Endodermal cell (in vitro differentiated cells): ENCODE data around the gene TGM1. TPM values are rescaled to one million over a fixed set of nuclear protein-coding genes. Genes with fewer than 3 reads are reported as not detected.
A peak's percentile ranks its signal among the peaks of the same experiment; 100 is the strongest.

Experiments used
- DNase-seq: peaks from one replicate; pipeline ENCODE4 v3.0.0-alpha.2; 2017
- H3K27ac ChIP-seq: 2 replicates; pipeline ENCODE4 v1.5.1; 2013; ENCODE audit warnings: mild to moderate bottlenecking, low read depth, low read length, moderate library complexity
- H3K27me3 ChIP-seq: 2 replicates; pipeline ENCODE4 v1.6.1; 2013; ENCODE audit warnings: mild to moderate bottlenecking, low read length, moderate library complexity; ENCODE audit not compliant: insufficient read depth, control insufficient read depth, poor library complexity, severe bottlenecking
- H3K36me3 ChIP-seq: 2 replicates; pipeline ENCODE4 v1.7.0; 2013; ENCODE audit warnings: mild to moderate bottlenecking, low read length, moderate library complexity; ENCODE audit not compliant: control insufficient read depth, insufficient read depth
- H3K4me1 ChIP-seq: one replicate; pipeline ENCODE4 v1.7.0; 2013; ENCODE audit warnings: low read length; ENCODE audit not compliant: control insufficient read depth, insufficient read depth
- H3K4me3 ChIP-seq: 2 replicates; pipeline ENCODE4 v1.5.1; 2013; ENCODE audit warnings: mild to moderate bottlenecking, low read length, moderate library complexity
- H3K9ac ChIP-seq: 2 replicates; pipeline ENCODE4 v1.6.1; 2013; ENCODE audit warnings: mild to moderate bottlenecking, low read length, moderate library complexity; ENCODE audit not compliant: poor library complexity, severe bottlenecking; ENCODE audit errors: extremely low read depth
- H3K9me3 ChIP-seq: 2 replicates; pipeline ENCODE4 v1.6.1; 2013; ENCODE audit warnings: mild to moderate bottlenecking, low read length, moderate library complexity; ENCODE audit not compliant: control insufficient read depth
- H3K27ac Mint-ChIP-seq: 2 replicates; pipeline ENCODE4 v1.8.0; 2020; ENCODE audit warnings: mixed read lengths
- H3K27me3 Mint-ChIP-seq: 2 replicates; pipeline ENCODE4 v1.8.0; 2021; ENCODE audit warnings: mild to moderate bottlenecking, mixed read lengths; ENCODE audit not compliant: insufficient read depth
- H3K36me3 Mint-ChIP-seq: 2 replicates; pipeline ENCODE4 v1.8.0; 2020; ENCODE audit warnings: low read depth, mixed read lengths
- H3K4me1 Mint-ChIP-seq: 2 replicates; pipeline ENCODE4 v1.8.0; 2020; ENCODE audit warnings: mixed read lengths
- H3K4me3 Mint-ChIP-seq: 2 replicates; pipeline ENCODE4 v1.8.0; 2020; ENCODE audit warnings: mild to moderate bottlenecking, moderate library complexity, mixed read lengths
- H3K9me3 Mint-ChIP-seq: 2 replicates; pipeline ENCODE4 v1.8.0; 2020; ENCODE audit warnings: mild to moderate bottlenecking, mixed read lengths
- WGBS, 2 experiments: methylation state at CpG; one replicate each; pipeline versions ENCODE4 v1.1.5 to v1.1.7; 2013; ENCODE audit warnings: missing lambda C conversion rate in 2 of 2, mixed read lengths in 1 of 2; ENCODE audit not compliant: insufficient coverage in 1 of 2, insufficient read length in 1 of 2; 5-methylcytosine and 5-hydroxymethylcytosine counted together
- total RNA-seq, 2 donors: library from RNA; stranded (reverse); fragmentation: NEBNext Ultra II Directional in 1 of 2; extraction: Animal tissue kit (Norgen Biotek cat#: 25700) in 1 of 2; gene quantifications; 2 replicates in 1 of 2; 3 replicates in 1 of 2; pipeline ENCODE4 v1.2.1, GENCODE V29; 2021
- TF ChIP-seq, protein P1 (sequence below): fragments of 200-600 bp; sonication (generic); conservative IDR thresholded peaks from 2 replicates; pipeline ENCODE4 v1.5.0; 2021; ENCODE audit warnings: antibody characterized with exemption, mild to moderate bottlenecking

Gene TGM1
- total RNA-seq, 2 donors from 2014 or later: 1.6 to 3.4 TPM

DNA sequence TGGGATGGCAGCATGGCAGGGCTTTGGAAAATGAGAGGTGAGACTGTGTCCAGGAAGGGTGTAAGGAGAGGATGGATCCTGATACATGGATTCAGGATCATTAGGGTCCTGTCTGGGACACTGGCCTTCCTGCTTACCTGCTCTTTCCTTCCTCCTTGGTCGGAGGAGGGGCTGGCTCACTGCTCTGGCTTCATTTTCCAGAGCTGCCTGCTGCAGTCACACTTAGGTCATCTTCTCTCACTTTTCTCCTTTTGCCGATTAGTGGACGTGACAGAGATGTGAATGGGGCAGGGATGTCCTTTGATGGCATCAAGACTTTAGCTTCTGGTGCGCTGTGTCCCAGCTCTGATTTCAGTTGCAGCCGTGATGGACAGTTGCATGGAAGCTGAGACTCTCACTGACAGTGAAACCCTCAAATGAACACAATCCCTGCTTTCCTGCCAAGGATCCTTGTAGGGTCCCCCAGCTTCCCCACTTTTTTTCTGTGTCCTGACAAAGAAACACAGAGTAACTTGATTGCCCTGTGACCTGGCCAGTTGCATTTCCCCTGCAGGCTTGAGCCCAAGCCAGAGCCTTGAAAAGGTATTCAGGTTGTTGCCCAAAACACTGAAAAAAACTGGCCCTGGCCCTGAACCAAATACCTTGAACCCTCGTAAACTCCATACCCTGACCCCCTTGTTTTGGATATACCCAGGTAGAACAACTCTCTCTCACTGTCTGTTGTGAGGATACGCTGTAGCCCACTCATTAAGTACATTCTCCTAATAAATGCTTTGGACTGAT is 45.6 kb upstream of the TGM1 start:
- 86 to 90% methylated on average over 7 of the region's 7 CpGs for whole genome bisulfite sequencing, 2 experiments
- H3K4me3 Mint-ChIP-seq: no peak overlapping the region
- DNase-seq: no peak
- no peaks in the 10 kb centered on the region for H3K9me3 Mint-ChIP-seq
- no peaks in the 10 kb centered on the region for H3K27me3 ChIP-seq
- no peaks in the 10 kb centered on the region for H3K4me1 ChIP-seq
- H3K36me3 ChIP-seq: peaks cover 46% of the 10 kb centered on the region
- no peaks in the 10 kb centered on the region for H3K9me3 ChIP-seq
- H3K36me3 Mint-ChIP-seq: peaks cover 46% of the 10 kb centered on the region
- TF ChIP-seq, protein P1, sequence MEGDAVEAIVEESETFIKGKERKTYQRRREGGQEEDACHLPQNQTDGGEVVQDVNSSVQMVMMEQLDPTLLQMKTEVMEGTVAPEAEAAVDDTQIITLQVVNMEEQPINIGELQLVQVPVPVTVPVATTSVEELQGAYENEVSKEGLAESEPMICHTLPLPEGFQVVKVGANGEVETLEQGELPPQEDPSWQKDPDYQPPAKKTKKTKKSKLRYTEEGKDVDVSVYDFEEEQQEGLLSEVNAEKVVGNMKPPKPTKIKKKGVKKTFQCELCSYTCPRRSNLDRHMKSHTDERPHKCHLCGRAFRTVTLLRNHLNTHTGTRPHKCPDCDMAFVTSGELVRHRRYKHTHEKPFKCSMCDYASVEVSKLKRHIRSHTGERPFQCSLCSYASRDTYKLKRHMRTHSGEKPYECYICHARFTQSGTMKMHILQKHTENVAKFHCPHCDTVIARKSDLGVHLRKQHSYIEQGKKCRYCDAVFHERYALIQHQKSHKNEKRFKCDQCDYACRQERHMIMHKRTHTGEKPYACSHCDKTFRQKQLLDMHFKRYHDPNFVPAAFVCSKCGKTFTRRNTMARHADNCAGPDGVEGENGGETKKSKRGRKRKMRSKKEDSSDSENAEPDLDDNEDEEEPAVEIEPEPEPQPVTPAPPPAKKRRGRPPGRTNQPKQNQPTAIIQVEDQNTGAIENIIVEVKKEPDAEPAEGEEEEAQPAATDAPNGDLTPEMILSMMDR: peak; percentile 36
- H3K9ac ChIP-seq: no peak overlapping the region
- no peak overlapping the region for H3K27ac Mint-ChIP-seq
- peaks cover 10% of the 10 kb centered on the region for H3K4me1 Mint-ChIP-seq
- no peaks in the 10 kb centered on the region for H3K27me3 Mint-ChIP-seq
- no peak overlapping the region for H3K27ac ChIP-seq
- H3K4me3 ChIP-seq: no peak overlapping the region

DNA sequence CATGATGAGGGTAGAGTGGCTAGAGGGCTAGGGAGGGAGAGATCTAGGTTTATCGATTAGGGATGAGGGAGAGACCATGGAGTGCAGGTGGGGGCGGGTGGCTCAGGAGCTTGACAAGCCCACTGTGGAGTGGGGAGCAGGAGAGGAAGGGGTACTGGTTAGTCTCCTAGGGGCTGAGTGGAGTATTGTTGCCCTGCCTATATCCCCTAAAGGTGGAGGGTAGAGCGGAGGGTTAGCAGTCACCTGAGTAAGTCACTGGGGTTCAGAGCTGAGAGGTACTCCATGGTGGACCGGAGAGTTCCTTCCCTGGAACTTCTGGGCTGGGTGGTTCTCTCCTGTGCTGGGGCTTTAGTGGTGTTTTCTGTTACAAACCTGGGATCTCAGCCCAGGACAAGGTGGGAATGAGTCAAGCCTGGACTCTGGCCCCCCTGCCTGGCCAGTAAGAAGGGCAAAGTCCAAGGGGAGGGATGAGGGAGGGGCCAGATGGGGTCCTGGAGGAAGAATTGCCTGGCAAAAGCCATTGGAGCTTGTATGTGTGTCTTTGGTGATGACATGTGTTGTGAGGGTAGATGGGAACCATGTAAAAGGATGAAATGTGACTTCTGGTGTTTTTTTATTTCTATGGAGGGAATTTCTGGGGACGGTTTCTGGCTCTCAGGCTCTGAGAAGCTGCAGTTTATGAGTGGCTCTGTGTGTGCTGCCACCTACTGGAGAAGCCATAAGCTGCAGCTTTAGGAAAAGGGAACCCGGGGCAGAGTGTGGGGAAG is 44.8 kb upstream of the TGM1 start, which contains the start of gene CIDEB:
Gene CIDEB, minus strand, starts transcription at position 403 of the 767 bp plus-strand sequence. Its CDS starts 119 bp downstream, at position 284.
- Histone ChIP-seq H3K4me3 (peak within 1 kb of the TSS; percentile 44), H3K27ac (no peak within 1 kb of the TSS), H3K36me3 (peaks cover 54% of the 10 kb centered on the region), H3K27me3 (no peaks in the 10 kb centered on the region), H3K4me1 (no peaks in the 10 kb centered on the region), H3K9me3 (no peaks in the 10 kb centered on the region), H3K9ac (no peak within 1 kb of the TSS)
- Mint-ChIP-seq H3K36me3 (peaks cover 54% of the 10 kb centered on the region), H3K4me1 (peaks cover 10% of the 10 kb centered on the region), H3K27me3 (no peaks in the 10 kb centered on the region), H3K9me3 (no peaks in the 10 kb centered on the region), H3K4me3 (peak within 1 kb of the TSS; percentile 34), H3K27ac (peak within 1 kb of the TSS; percentile 81)
- WGBS, 2 experiments: 62 to 69% methylated on average over 5 to 6 of the region's 6 CpGs
- TF ChIP-seq, protein P1: peak; percentile 98
- peak; percentile 91 for DNase-seq

DNA sequence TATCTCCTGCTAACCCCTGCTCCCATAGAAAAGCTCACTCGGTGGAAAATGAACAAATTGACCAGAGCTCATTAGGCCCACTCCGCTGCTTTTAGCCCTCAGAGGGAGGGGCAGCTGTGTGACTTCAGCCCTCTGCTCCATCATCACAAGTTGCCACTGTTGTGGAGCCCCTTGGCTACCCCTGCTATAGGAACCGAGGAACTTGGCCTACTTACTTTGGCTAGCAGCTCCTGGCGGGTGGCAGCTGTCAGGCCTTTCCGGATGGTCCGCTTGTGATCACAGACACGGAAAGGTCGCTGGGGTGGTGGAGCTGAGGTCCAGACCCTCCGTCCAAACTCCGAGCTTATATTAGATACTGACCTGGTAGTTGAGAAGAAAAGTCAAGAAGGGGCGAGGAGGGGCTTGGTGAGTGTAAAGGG is 44.2 kb upstream of the TGM1 start:
- H3K36me3 ChIP-seq: peaks cover 60% of the 10 kb centered on the region
- DNase-seq: no peak
- H3K9me3 ChIP-seq: no peaks in the 10 kb centered on the region
- H3K4me1 ChIP-seq: no peaks in the 10 kb centered on the region
- H3K27ac ChIP-seq: no peak overlapping the region
- Mint-ChIP-seq H3K4me3 (peak overlapping the region; percentile 34), H3K36me3 (peaks cover 60% of the 10 kb centered on the region), H3K27ac (peak overlapping the region; percentile 81), H3K9me3 (no peaks in the 10 kb centered on the region), H3K27me3 (no peaks in the 10 kb centered on the region), H3K4me1 (peaks cover 10% of the 10 kb centered on the region)
- WGBS, 2 experiments: 82 to 85% methylated on average over 11 of the region's 11 CpGs
- H3K27me3 ChIP-seq: no peaks in the 10 kb centered on the region
- peak overlapping the region; percentile 44 for H3K4me3 ChIP-seq
- TF ChIP-seq, protein P1: no peak
- no peak overlapping the region for H3K9ac ChIP-seq
